Thyroid gland (tissue), 4 donors: ENCODE data around the gene KRTAP4-7.

ENCODE experiments used
- CTCF ChIP-seq, 6 experiments: fragments of 200-600 bp in 3 of 6; fragments of 450-650 bp in 3 of 6; sonication (generic) in 3 of 6; IDR thresholded peaks; one replicate each; pipeline ENCODE4 v1.5.1; 2016 to 2019; ENCODE audit warnings: antibody characterized with exemption in 6 of 6, mild to moderate bottlenecking in 2 of 6, inconsistent platforms in 1 of 6, moderate library complexity in 1 of 6
- POLR2A ChIP-seq, 2 donors: fragments of 450-650 bp; IDR thresholded peaks; one replicate each; pipeline ENCODE4 v1.6.1; 2017; ENCODE audit warnings: antibody characterized with exemption in 2 of 2, mild to moderate bottlenecking in 2 of 2, moderate library complexity in 1 of 2

GRCh38 chr17:41069031-41069430 is 14.9 kb upstream of the KRTAP4-7 start:
- TF ChIP-seq CTCF (IDR thresholded peaks at IDR 0.05) (no peak), POLR2A (IDR thresholded peaks at IDR 0.05) (no peak)
